Osteocyte (in vitro differentiated cells): Measurements from ENCODE around the gene SLC44A1. TPM values are rescaled to one million over a fixed set of nuclear protein-coding genes. Genes with fewer than 3 reads are reported as not detected.

Source experiments
- DNase-seq: peaks from one replicate; pipeline ENCODE4 v3.0.0; 2021; ENCODE audit warnings: mixed read lengths; ENCODE audit not compliant: unreplicated experiment; ENCODE audit errors: extremely low spot score
- H3K27ac Mint-ChIP-seq: one replicate; pipeline ENCODE4 v1.8.0; 2021; ENCODE audit warnings: mild to moderate bottlenecking, mixed read lengths; ENCODE audit not compliant: unreplicated experiment
- H3K27me3 Mint-ChIP-seq: one replicate; pipeline ENCODE4 v1.8.0; 2021; ENCODE audit warnings: mixed read lengths; ENCODE audit not compliant: unreplicated experiment
- H3K36me3 Mint-ChIP-seq: one replicate; pipeline ENCODE4 v1.8.0; 2021; ENCODE audit warnings: mixed read lengths; ENCODE audit not compliant: unreplicated experiment
- H3K4me1 Mint-ChIP-seq: one replicate; pipeline ENCODE4 v1.8.0; 2021; ENCODE audit warnings: mixed read lengths; ENCODE audit not compliant: unreplicated experiment
- H3K4me3 Mint-ChIP-seq: one replicate; pipeline ENCODE4 v1.8.0; 2021; ENCODE audit warnings: mild to moderate bottlenecking, moderate library complexity, mixed read lengths; ENCODE audit not compliant: unreplicated experiment
- H3K9me3 Mint-ChIP-seq: one replicate; pipeline ENCODE4 v1.8.0; 2021; ENCODE audit warnings: mixed read lengths; ENCODE audit not compliant: unreplicated experiment
- total RNA-seq: library from RNA; stranded (reverse); gene quantifications from 2 replicates; pipeline ENCODE4 v1.2.1, GENCODE V29; 2021
- TF ChIP-seq, protein P1 (sequence below): fragments of 200-600 bp; sonication (generic); IDR thresholded peaks from 2 replicates; pipeline ENCODE4 v1.5.0; 2021; ENCODE audit warnings: antibody characterized with exemption, mild to moderate bottlenecking, moderate library complexity

Gene SLC44A1
- total RNA-seq, 1 donor from 2014 or later = 30.2 TPM

DNA sequence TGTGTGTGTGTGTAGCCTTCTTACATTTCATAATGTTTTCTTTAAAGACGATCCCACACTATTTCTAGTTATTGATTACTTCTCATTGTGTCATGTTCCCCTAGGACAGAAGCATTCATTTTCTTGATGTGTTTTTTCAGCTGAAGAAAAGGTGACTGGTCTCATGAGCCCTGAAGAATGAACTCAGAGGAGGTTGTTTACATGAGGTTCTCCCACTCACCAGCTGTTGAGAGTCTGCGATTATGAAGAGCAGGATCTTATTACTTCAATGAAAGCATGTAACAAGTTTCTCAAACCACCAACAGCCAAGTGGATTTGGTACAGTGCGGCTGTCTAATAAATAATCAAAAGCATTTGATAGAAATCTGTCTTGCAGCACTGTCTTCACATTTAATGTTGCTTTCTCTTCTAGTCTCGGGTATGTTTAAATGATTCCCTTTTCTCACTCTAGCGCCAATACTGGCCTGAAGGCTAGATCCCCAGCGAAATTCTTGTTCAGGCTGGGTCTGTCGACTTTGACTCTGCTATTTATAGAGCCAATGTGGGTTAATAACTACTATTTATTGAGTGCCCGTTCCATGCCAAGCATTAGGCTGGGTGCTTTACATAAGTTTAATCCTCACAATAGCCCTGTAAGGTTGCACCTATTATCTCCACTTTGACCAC is 193.8 kb downstream of the SLC44A1 start:
- TF ChIP-seq, protein P1, sequence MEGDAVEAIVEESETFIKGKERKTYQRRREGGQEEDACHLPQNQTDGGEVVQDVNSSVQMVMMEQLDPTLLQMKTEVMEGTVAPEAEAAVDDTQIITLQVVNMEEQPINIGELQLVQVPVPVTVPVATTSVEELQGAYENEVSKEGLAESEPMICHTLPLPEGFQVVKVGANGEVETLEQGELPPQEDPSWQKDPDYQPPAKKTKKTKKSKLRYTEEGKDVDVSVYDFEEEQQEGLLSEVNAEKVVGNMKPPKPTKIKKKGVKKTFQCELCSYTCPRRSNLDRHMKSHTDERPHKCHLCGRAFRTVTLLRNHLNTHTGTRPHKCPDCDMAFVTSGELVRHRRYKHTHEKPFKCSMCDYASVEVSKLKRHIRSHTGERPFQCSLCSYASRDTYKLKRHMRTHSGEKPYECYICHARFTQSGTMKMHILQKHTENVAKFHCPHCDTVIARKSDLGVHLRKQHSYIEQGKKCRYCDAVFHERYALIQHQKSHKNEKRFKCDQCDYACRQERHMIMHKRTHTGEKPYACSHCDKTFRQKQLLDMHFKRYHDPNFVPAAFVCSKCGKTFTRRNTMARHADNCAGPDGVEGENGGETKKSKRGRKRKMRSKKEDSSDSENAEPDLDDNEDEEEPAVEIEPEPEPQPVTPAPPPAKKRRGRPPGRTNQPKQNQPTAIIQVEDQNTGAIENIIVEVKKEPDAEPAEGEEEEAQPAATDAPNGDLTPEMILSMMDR = no peak
- H3K9me3 Mint-ChIP-seq = peaks cover 4% of the 10 kb centered on the region
- peak overlapping the region; percentile 5 for H3K27ac Mint-ChIP-seq
- H3K27me3 Mint-ChIP-seq = no peaks in the 10 kb centered on the region
- H3K4me3 Mint-ChIP-seq = no peak overlapping the region
- H3K36me3 Mint-ChIP-seq = no peaks in the 10 kb centered on the region
- peaks cover 10% of the 10 kb centered on the region for H3K4me1 Mint-ChIP-seq
- no peak for DNase-seq

DNA sequence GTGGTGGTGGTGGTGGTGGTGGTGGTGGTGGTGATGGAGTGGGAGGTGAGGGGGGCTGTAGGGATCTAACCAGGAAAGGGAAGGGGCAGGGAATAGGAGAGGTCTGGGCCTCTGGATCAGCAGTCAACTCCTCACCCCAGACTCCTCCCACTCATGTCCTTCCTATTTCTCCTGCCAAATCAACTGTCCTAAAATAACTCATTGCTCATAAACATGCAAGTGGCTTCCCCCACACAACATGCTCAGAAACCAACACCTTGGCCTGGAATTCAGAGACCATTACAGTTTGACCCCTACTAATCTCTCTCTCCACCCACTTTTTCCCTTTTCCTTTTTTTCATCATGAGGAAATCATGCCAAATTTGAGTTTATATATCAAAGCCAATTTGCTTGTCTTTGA is 195.0 kb downstream of the SLC44A1 start:
- Mint-ChIP-seq H3K27ac (no peak overlapping the region), H3K9me3 (peaks cover 4% of the 10 kb centered on the region), H3K36me3 (no peaks in the 10 kb centered on the region), H3K27me3 (no peaks in the 10 kb centered on the region), H3K4me3 (no peak overlapping the region), H3K4me1 (peaks cover 10% of the 10 kb centered on the region)
- DNase-seq = no peak
- TF ChIP-seq, protein P1 = no peak

DNA sequence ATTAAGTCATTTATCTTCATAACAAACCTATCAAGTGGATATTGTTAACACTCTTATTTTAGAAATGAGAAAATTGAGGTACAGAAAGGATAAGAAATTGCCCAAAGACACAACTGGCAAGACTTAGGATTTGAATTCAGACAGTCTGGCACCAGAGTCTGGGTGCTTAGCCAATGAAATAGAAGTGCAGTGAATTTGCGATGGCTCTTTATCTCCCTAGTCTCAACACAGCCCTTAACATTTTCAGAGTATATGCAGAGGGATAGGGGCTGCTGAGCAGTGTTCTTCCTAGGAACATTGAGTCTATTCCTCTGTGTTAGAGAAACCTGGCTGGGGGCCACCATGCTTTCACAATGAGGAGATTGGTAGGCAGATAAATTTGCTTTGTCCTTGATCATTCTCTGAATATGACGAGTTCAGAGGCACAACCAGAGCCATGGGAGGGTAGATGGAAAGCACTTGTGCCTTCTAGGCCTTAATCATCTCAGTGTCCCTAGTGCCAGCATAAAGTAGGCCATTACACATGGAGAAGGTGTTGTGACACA is 197.2 kb downstream of the SLC44A1 start:
- H3K9me3 Mint-ChIP-seq = no peaks in the 10 kb centered on the region
- H3K36me3 Mint-ChIP-seq = no peaks in the 10 kb centered on the region
- TF ChIP-seq, protein P1 = no peak
- H3K4me1 Mint-ChIP-seq = peaks cover 10% of the 10 kb centered on the region
- no peaks in the 10 kb centered on the region for H3K27me3 Mint-ChIP-seq
- no peak overlapping the region for H3K4me3 Mint-ChIP-seq
- DNase-seq = no peak
- H3K27ac Mint-ChIP-seq = no peak overlapping the region

DNA sequence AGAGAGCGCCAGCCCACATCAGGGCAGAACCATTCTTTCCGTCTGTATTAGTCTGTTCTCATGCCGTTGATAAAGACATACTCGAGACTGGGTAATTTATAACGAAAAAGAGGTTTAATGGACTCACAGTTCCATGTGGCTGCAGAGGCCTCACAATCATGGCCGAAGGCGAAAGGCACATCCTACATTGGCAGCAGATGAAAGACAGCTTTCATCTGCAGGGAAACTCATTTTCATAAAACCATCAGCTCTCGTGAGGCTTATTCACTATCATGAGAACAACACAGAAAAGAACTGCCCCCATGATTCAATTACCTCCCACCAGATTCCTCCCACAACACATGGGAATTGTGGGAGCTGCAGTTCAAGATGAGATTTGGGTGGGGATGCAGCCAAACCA is 198.7 kb downstream of the SLC44A1 start:
- TF ChIP-seq, protein P1 = no peak
- H3K4me1 Mint-ChIP-seq = peaks cover 10% of the 10 kb centered on the region
- no peaks in the 10 kb centered on the region for H3K9me3 Mint-ChIP-seq
- no peak overlapping the region for H3K27ac Mint-ChIP-seq
- no peak for DNase-seq
- H3K4me3 Mint-ChIP-seq = no peak overlapping the region
- no peaks in the 10 kb centered on the region for H3K36me3 Mint-ChIP-seq
- no peaks in the 10 kb centered on the region for H3K27me3 Mint-ChIP-seq

DNA sequence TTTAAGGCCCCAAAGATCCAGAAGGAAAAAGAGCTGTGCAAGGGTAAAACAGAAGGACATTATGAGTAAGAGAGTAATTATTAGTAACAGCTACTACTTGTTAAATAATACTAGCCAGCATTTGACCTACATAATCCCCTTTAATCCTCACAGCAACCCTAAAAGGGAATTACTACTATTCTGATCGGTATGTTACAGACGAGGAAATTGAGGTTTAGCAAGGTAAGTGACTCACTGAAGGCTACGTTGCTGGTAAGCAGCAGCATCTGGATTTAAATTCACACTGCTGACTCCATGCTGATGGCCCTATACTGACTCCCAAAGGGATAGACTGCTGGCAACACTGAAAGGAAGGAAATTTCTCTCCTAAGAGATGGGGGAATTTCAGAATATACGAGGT is 199.7 kb downstream of the SLC44A1 start:
- Mint-ChIP-seq H3K27ac (no peak overlapping the region), H3K36me3 (no peaks in the 10 kb centered on the region)
- TF ChIP-seq, protein P1 = no peak

More for the DNA sequence above, 199.7 kb downstream of the SLC44A1 start:
- no peak overlapping the region for H3K4me3 Mint-ChIP-seq
- H3K9me3 Mint-ChIP-seq = no peaks in the 10 kb centered on the region
- no peak for DNase-seq
- no peaks in the 10 kb centered on the region for H3K27me3 Mint-ChIP-seq
- H3K4me1 Mint-ChIP-seq = peaks cover 10% of the 10 kb centered on the region
